Activated T-helper 2 cell treated with anti-CD3 and anti-CD28 coated beads, Interferon-gamma antibody, Interleukin-2, Interleukin-4, amounts not matched to agents 10 μg/mL and 5 μg/mL and 100 μg/mL, durations not matched to agents 14 hours and 24 hours and 36 hours (primary cell): Measurements from ENCODE around the gene IREB2. TPM values are rescaled to one million over a fixed set of nuclear protein-coding genes. Genes with fewer than 3 reads are reported as not detected.
A peak's percentile ranks its signal among the peaks of the same experiment; 100 is the strongest.
"Not testable (repeated sequence)": the region's sequence is repeated elsewhere in the genome, so short reads cannot be mapped to it uniquely, and the experiment has no call there.

Experiments used
- DNase-seq: peaks from one replicate; pipeline ENCODE4 v3.0.0; 2021; ENCODE audit warnings: low spot score
- H3K27ac Mint-ChIP-seq: one replicate; pipeline ENCODE4 v1.8.0; 2021; ENCODE audit warnings: mixed read lengths
- H3K27me3 Mint-ChIP-seq: one replicate; pipeline ENCODE4 v1.8.0; 2021; ENCODE audit warnings: low read depth, mixed read lengths
- H3K36me3 Mint-ChIP-seq: one replicate; pipeline ENCODE4 v1.8.0; 2021; ENCODE audit warnings: low read depth, mixed read lengths
- H3K4me1 Mint-ChIP-seq: one replicate; pipeline ENCODE4 v1.8.0; 2021; ENCODE audit warnings: low read depth, mixed read lengths
- H3K4me3 Mint-ChIP-seq: one replicate; pipeline ENCODE4 v1.8.0; 2021; ENCODE audit warnings: low read depth, mild to moderate bottlenecking, moderate library complexity, mixed read lengths
- H3K9me3 Mint-ChIP-seq: one replicate; pipeline ENCODE4 v1.8.0; 2021; ENCODE audit warnings: mixed read lengths
- intact Hi-C: fragments of 100-400 bp; cut with micrococcal nuclease; formaldehyde crosslinking; loops from one replicate; pipeline ENCODE4 v1.15.1; 2023
- total RNA-seq: library from RNA; stranded (reverse); gene quantifications from 2 replicates; pipeline ENCODE4 v1.2.3, GENCODE V29; 2022

IREB2 gene
- total RNA-seq, 1 donor from 2014 or later: 97.8 TPM

- H3K36me3 Mint-ChIP-seq, intact Hi-C loops, H3K4me1 Mint-ChIP-seq, DNase-seq, H3K9me3 Mint-ChIP-seq, H3K27ac Mint-ChIP-seq, H3K4me3 Mint-ChIP-seq, H3K27me3 Mint-ChIP-seq: not testable (repeated sequence)
These were observed 82.0 kb downstream of the IREB2 start for GRCh38 chr15:78520035-78520434.

- Mint-ChIP-seq H3K27ac (no peak overlapping the region), H3K36me3 (no peaks in the 10 kb centered on the region), H3K9me3 (no peaks in the 10 kb centered on the region), H3K4me1 (no peaks in the 10 kb centered on the region), H3K27me3 (peaks cover 1% of the 10 kb centered on the region), H3K4me3 (no peak overlapping the region)
- intact Hi-C loops: no loop called here
- no peak for DNase-seq
These were observed 86.2 kb downstream of the IREB2 start for GRCh38 chr15:78524230-78524629.

- Mint-ChIP-seq H3K9me3 (no peaks in the 10 kb centered on the region), H3K4me1 (no peaks in the 10 kb centered on the region), H3K27me3 (peaks cover 1% of the 10 kb centered on the region), H3K4me3 (no peak overlapping the region), H3K27ac (no peak overlapping the region), H3K36me3 (no peaks in the 10 kb centered on the region)
- intact Hi-C loops: no loop called here
- no peak for DNase-seq
These were observed 89.3 kb downstream of the IREB2 start for GRCh38 chr15:78527325-78527724.

- Mint-ChIP-seq H3K27me3 (peaks cover 1% of the 10 kb centered on the region), H3K27ac (no peak overlapping the region), H3K9me3 (no peaks in the 10 kb centered on the region), H3K36me3 (no peaks in the 10 kb centered on the region), H3K4me1 (peaks cover 2% of the 10 kb centered on the region), H3K4me3 (no peak overlapping the region)
- no peak for DNase-seq
- intact Hi-C loops: no loop called here
These were observed 95.3 kb downstream of the IREB2 start for GRCh38 chr15:78533331-78533730.

- peaks cover 1% of the 10 kb centered on the region for H3K27me3 Mint-ChIP-seq
- peaks cover 3% of the 10 kb centered on the region for H3K36me3 Mint-ChIP-seq
- H3K27ac Mint-ChIP-seq: no peak overlapping the region
- H3K9me3 Mint-ChIP-seq: no peaks in the 10 kb centered on the region
- DNase-seq: no peak
- H3K4me1 Mint-ChIP-seq: peaks cover 10% of the 10 kb centered on the region
- no peak overlapping the region for H3K4me3 Mint-ChIP-seq
- intact Hi-C loops: no loop called here
These were observed 98.1 kb downstream of the IREB2 start for GRCh38 chr15:78536134-78536533.

- Mint-ChIP-seq H3K27ac (no peak overlapping the region), H3K9me3 (no peaks in the 10 kb centered on the region), H3K4me3 (no peak overlapping the region), H3K36me3 (peaks cover 15% of the 10 kb centered on the region), H3K4me1 (peaks cover 21% of the 10 kb centered on the region), H3K27me3 (peaks cover 1% of the 10 kb centered on the region)
- intact Hi-C loops: no loop called here
- DNase-seq: no peak
These were observed 99.4 kb downstream of the IREB2 start for GRCh38 chr15:78537266-78537905.

- Mint-ChIP-seq H3K36me3 (peaks cover 25% of the 10 kb centered on the region), H3K4me3 (peak overlapping the region; percentile 28), H3K27me3 (peaks cover 1% of the 10 kb centered on the region), H3K9me3 (no peaks in the 10 kb centered on the region), H3K27ac (no peak overlapping the region), H3K4me1 (peaks cover 26% of the 10 kb centered on the region)
- intact Hi-C loops: no loop called here
- DNase-seq: no peak
These were observed 100.3 kb downstream of the IREB2 start for GRCh38 chr15:78538358-78538757.

GRCh38 chr15:78539464-78540140 lies 101.6 kb downstream of the IREB2 start:
- intact Hi-C loops: loop anchor here (1.0 to 2.0 kb wide), 3 partner anchors 32 to 333 kb away; partner anchors contain the start of genes HYKK, IREB2 and MORF4L1
- not testable (repeated sequence) for H3K27me3 Mint-ChIP-seq, H3K9me3 Mint-ChIP-seq, DNase-seq
- Mint-ChIP-seq H3K36me3 (peaks cover 35% of the 10 kb centered on the region), H3K4me3 (peak overlapping the region; percentile 97), H3K4me1 (peaks cover 29% of the 10 kb centered on the region), H3K27ac (peak overlapping the region; percentile 95)

- Mint-ChIP-seq H3K27ac (peak within 1 kb of the TSS; percentile 95), H3K9me3 (no peaks in the 10 kb centered on the region), H3K4me1 (peaks cover 29% of the 10 kb centered on the region), H3K27me3 (peaks cover 1% of the 10 kb centered on the region), H3K36me3 (peaks cover 40% of the 10 kb centered on the region), H3K4me3 (peak within 1 kb of the TSS; percentile 97)
- DNase-seq: peak; percentile 92
- intact Hi-C loops: loop anchor here (1.0 to 2.0 kb wide), 3 partner anchors 33 to 332 kb away; partner anchors contain the start of genes HYKK, IREB2 and MORF4L1
These were observed 102.3 kb downstream of the IREB2 start, which contains the start of gene PSMA4 for GRCh38 chr15:78540141-78540870. Gene PSMA4, plus strand, starts transcription at chr15:78540444. Its CDS starts 1,484 bp downstream, at chr15:78541928.

GRCh38 chr15:78540871-78541743 lies 103.1 kb downstream of the IREB2 start:
- H3K4me3 Mint-ChIP-seq: peak overlapping the region; percentile 97
- no peaks in the 10 kb centered on the region for H3K9me3 Mint-ChIP-seq
- peaks cover 29% of the 10 kb centered on the region for H3K4me1 Mint-ChIP-seq
- H3K27me3 Mint-ChIP-seq: no peaks in the 10 kb centered on the region
- H3K27ac Mint-ChIP-seq: peak overlapping the region; percentile 95
- peaks cover 48% of the 10 kb centered on the region for H3K36me3 Mint-ChIP-seq
- intact Hi-C loops: loop anchor here (1.0 to 2.0 kb wide), 3 partner anchors 34 to 332 kb away; partner anchors contain the start of genes HYKK, IREB2 and MORF4L1
- DNase-seq: no peak

- peak overlapping the region; percentile 95 for H3K27ac Mint-ChIP-seq
- DNase-seq: no peak
- intact Hi-C loops: loop anchor here (2.0 kb wide), 2 partner anchors 103 to 331 kb away; partner anchors contain the start of genes IREB2 and MORF4L1
- H3K27me3 Mint-ChIP-seq: no peaks in the 10 kb centered on the region
- peaks cover 27% of the 10 kb centered on the region for H3K4me1 Mint-ChIP-seq
- H3K36me3 Mint-ChIP-seq: peaks cover 54% of the 10 kb centered on the region
- peak overlapping the region; percentile 97 for H3K4me3 Mint-ChIP-seq
- H3K9me3 Mint-ChIP-seq: no peaks in the 10 kb centered on the region
These were observed 103.7 kb downstream of the IREB2 start for GRCh38 chr15:78541744-78542034.

- intact Hi-C loops: no loop called here
- no peak for DNase-seq
- H3K27me3 Mint-ChIP-seq: no peaks in the 10 kb centered on the region
- peak overlapping the region; percentile 97 for H3K4me3 Mint-ChIP-seq
- no peaks in the 10 kb centered on the region for H3K9me3 Mint-ChIP-seq
- peaks cover 27% of the 10 kb centered on the region for H3K4me1 Mint-ChIP-seq
- peaks cover 61% of the 10 kb centered on the region for H3K36me3 Mint-ChIP-seq
- peak overlapping the region; percentile 46 for H3K27ac Mint-ChIP-seq
These were observed 104.6 kb downstream of the IREB2 start for GRCh38 chr15:78542647-78543046.
